ENCODE measurements around the gene LCMT1.

- TF ChIP-seq EZH2phosphoT487 (IDR thresholded peaks at IDR 0.05; ENCODE audit: low read depth) (no peak), CTCF (IDR thresholded peaks at IDR 0.05; ENCODE audit: low read depth, low read length) (no peak)
Measured at GRCh38 chr16:25100511-25100910, 11.0 kb upstream of the LCMT1 start.

Measured in OCI-LY3 (cell line).